HEK293 (cell line): ENCODE data around the gene EPHA4.

Experiments
- CTCF ChIA-PET: fragments of 350-600 bp; formaldehyde crosslinking; extraction: SDS; loops from one replicate; lab custom pipeline; 2021; ENCODE audit warnings: antibody characterized with exemption; lab: Yijun Ruan, JAX
- POLR2A ChIA-PET: fragments of 300-600 bp; formaldehyde crosslinking; extraction: SDS; loops from one replicate; lab custom pipeline; 2020; ENCODE audit warnings: antibody characterized with exemption, inconsistent platforms; lab: Yijun Ruan, JAX
- H3K27ac ChIP-seq: fragments of 200-500 bp; sonication (Bioruptor generic); 2 replicates; pipeline ENCODE4 v1.5.1; 2014; ENCODE audit warnings: low read depth, low read length, control low read depth, inconsistent platforms; ENCODE audit errors: extremely low read depth
- H3K36me3 ChIP-seq, 2 experiments: fragments of 200-500 bp in 1 of 2; sonication (Bioruptor generic) in 1 of 2; 1 replicate in 1 of 2; 2 replicates in 1 of 2; pipeline ENCODE4 v1.5.1; 2014 to 2017; ENCODE audit warnings: inconsistent platforms in 2 of 2, low read length in 2 of 2; ENCODE audit not compliant: control insufficient read depth in 2 of 2, insufficient read depth in 1 of 2
- H3K4me1 ChIP-seq: fragments of 200-500 bp; sonication (Bioruptor generic); 2 replicates; pipeline ENCODE4 v1.5.1; 2014; ENCODE audit warnings: mild to moderate bottlenecking, low read length, inconsistent platforms; ENCODE audit not compliant: control insufficient read depth, insufficient read depth
- H3K4me3 ChIP-seq: 2 replicates; pipeline ENCODE4 v1.5.1; 2011; ENCODE audit warnings: low read depth, mild to moderate bottlenecking, control low read depth, low read length, moderate library complexity
- H3K9me3 ChIP-seq: fragments of 200-500 bp; sonication (Bioruptor generic); 2 replicates; pipeline ENCODE4 v1.5.1; 2014; ENCODE audit warnings: low read depth, low read length, inconsistent platforms; ENCODE audit not compliant: control insufficient read depth, insufficient read depth
- AEBP2 ChIP-seq: fragments of 450-650 bp; formaldehyde crosslinking; IDR thresholded peaks from 2 replicates; pipeline ENCODE4 v1.5.1; 2016; ENCODE audit warnings: missing biosample characterization, missing genetic modification characterization, borderline replicate concordance
- CTCF ChIP-seq: fragments of 450-650 bp; formaldehyde crosslinking; IDR thresholded peaks from 2 replicates; pipeline ENCODE4 v1.5.1; 2016; ENCODE audit warnings: missing biosample characterization, missing genetic modification characterization
- IKZF3 ChIP-seq: fragments of 450-650 bp; IDR thresholded peaks from 2 replicates; pipeline ENCODE4 v1.5.0; 2018; ENCODE audit warnings: missing biosample characterization, mild to moderate bottlenecking, missing genetic modification characterization, moderate library complexity
- PBX3 ChIP-seq: sonication (generic); formaldehyde crosslinking; IDR thresholded peaks from 2 replicates; pipeline ENCODE4 v1.8.1; 2022; ENCODE audit warnings: mild to moderate bottlenecking, moderate library complexity, missing genetic modification reagents
- PRDM6 ChIP-seq: fragments of 450-650 bp; formaldehyde crosslinking; IDR thresholded peaks from 2 replicates; pipeline ENCODE4 v1.5.1; 2017; ENCODE audit warnings: missing biosample characterization, missing genetic modification characterization
- REPIN1 ChIP-seq: fragments of 450-650 bp; formaldehyde crosslinking; IDR thresholded peaks from 2 replicates; pipeline ENCODE4 v1.5.1; 2017; ENCODE audit warnings: missing biosample characterization, missing genetic modification characterization, low read depth
- SCRT2 ChIP-seq: fragments of 450-650 bp; formaldehyde crosslinking; IDR thresholded peaks from 2 replicates; pipeline ENCODE4 v1.5.1; 2016; ENCODE audit warnings: missing biosample characterization, missing genetic modification characterization
- SP3 ChIP-seq: fragments of 450-650 bp; formaldehyde crosslinking; IDR thresholded peaks from 2 replicates; pipeline ENCODE4 v1.5.1; 2016; ENCODE audit warnings: missing biosample characterization, missing genetic modification characterization
- SP7 ChIP-seq: fragments of 450-650 bp; formaldehyde crosslinking; IDR thresholded peaks from 2 replicates; pipeline ENCODE4 v1.5.1; 2016; ENCODE audit warnings: missing biosample characterization, missing genetic modification characterization
- ZBTB11 ChIP-seq: fragments of 450-650 bp; formaldehyde crosslinking; conservative IDR thresholded peaks from 2 replicates; pipeline ENCODE4 v1.5.1; 2016; ENCODE audit warnings: low read depth, missing biosample characterization, missing genetic modification characterization
- ZBTB48 ChIP-seq: fragments of 450-650 bp; formaldehyde crosslinking; IDR thresholded peaks from 2 replicates; pipeline ENCODE4 v1.5.1; 2016; ENCODE audit warnings: missing biosample characterization, missing genetic modification characterization
- ZFP69B ChIP-seq: fragments of 450-650 bp; formaldehyde crosslinking; IDR thresholded peaks from 2 replicates; pipeline ENCODE4 v1.5.1; 2016; ENCODE audit warnings: missing biosample characterization, missing genetic modification characterization
- ZNF266 ChIP-seq: fragments of 450-650 bp; formaldehyde crosslinking; IDR thresholded peaks from 2 replicates; pipeline ENCODE4 v1.5.1; 2016; ENCODE audit warnings: missing biosample characterization, missing genetic modification characterization, low read depth
- ZNF366 ChIP-seq: fragments of 450-650 bp; formaldehyde crosslinking; conservative IDR thresholded peaks from 2 replicates; pipeline ENCODE4 v1.5.1; 2016; ENCODE audit warnings: missing biosample characterization, missing genetic modification characterization
- ZNF394 ChIP-seq: fragments of 450-650 bp; formaldehyde crosslinking; IDR thresholded peaks from 2 replicates; pipeline ENCODE4 v1.5.1; 2016; ENCODE audit warnings: missing biosample characterization, missing genetic modification characterization, mild to moderate bottlenecking, moderate library complexity, borderline replicate concordance
- ZNF398 ChIP-seq: fragments of 450-650 bp; formaldehyde crosslinking; IDR thresholded peaks from 2 replicates; pipeline ENCODE4 v1.5.1; 2017; ENCODE audit warnings: missing biosample characterization, missing genetic modification characterization
- ZNF596 ChIP-seq: fragments of 450-650 bp; IDR thresholded peaks from 2 replicates; pipeline ENCODE4 v1.5.0; 2018; ENCODE audit warnings: missing biosample characterization, mild to moderate bottlenecking, missing genetic modification characterization, moderate library complexity
- ZNF639 ChIP-seq: fragments of 450-650 bp; formaldehyde crosslinking; IDR thresholded peaks from 2 replicates; pipeline ENCODE4 v1.5.1; 2016; ENCODE audit warnings: missing biosample characterization, missing genetic modification characterization
- ZNF670 ChIP-seq: fragments of 450-650 bp; formaldehyde crosslinking; IDR thresholded peaks from 2 replicates; pipeline ENCODE4 v1.5.1; 2016; ENCODE audit warnings: missing biosample characterization, missing genetic modification characterization, low read depth
- ZNF704 ChIP-seq: fragments of 450-650 bp; formaldehyde crosslinking; IDR thresholded peaks from 2 replicates; pipeline ENCODE4 v1.5.1; 2016; ENCODE audit warnings: missing biosample characterization, missing genetic modification characterization
- ZNF768 ChIP-seq: fragments of 450-650 bp; formaldehyde crosslinking; IDR thresholded peaks from 2 replicates; pipeline ENCODE4 v1.5.1; 2018; ENCODE audit warnings: missing biosample characterization, mild to moderate bottlenecking, missing genetic modification characterization
- ZXDB ChIP-seq: fragments of 450-650 bp; formaldehyde crosslinking; IDR thresholded peaks from 2 replicates; pipeline ENCODE4 v1.5.1; 2016; ENCODE audit warnings: missing biosample characterization, missing genetic modification characterization

EPHA4 gene

GRCh38 chr2:221570321-221570935, 1.7 kb downstream of the EPHA4 start:
- Histone ChIP-seq H3K27ac (peak overlapping the region; percentile 38; the same call in 1 of the 2 replicates), H3K36me3 (peaks cover 0 to 9% of the 10 kb centered on the region in 2 experiments; a peak in 2 of 3 replicates), H3K9me3 (no peaks in the 10 kb centered on the region), H3K4me3 (peak overlapping the region; percentile 85), H3K4me1 (peaks cover 23% of the 10 kb centered on the region)
- CTCF ChIA-PET, result no interaction called here
- POLR2A ChIA-PET, result no interaction called here
- 0 out of 2 replicates have a peak, but pooled peaks have one; percentile 30 for TF ChIP-seq IKZF3 (tag by site-specific recombination)
- no peak for TF ChIP-seq PRDM6 (tag by site-specific recombination)
- peak; percentile 23; the same call in 1 of the 2 replicates for TF ChIP-seq ZBTB48 (tag by site-specific recombination)
- TF ChIP-seq ZNF266 (tag by site-specific recombination), result no peak
- 0 out of 2 replicates have a peak, but pooled peaks have one; percentile 27 for TF ChIP-seq ZXDB (tag by site-specific recombination)
- TF ChIP-seq ZNF596 (tag by site-specific recombination), result 0 out of 2 replicates have a peak, but pooled peaks have one; percentile 25
- no peak for TF ChIP-seq ZNF704
- TF ChIP-seq REPIN1 (tag by site-specific recombination), result no peak
- no peak for TF ChIP-seq ZNF394 (tag by site-specific recombination)
- 0 out of 2 replicates have a peak, but pooled peaks have one; percentile 4 for TF ChIP-seq AEBP2 (tag by site-specific recombination)
- no peak for TF ChIP-seq ZNF639
- TF ChIP-seq SP3 (tag by site-specific recombination), result no peak
- no peak for TF ChIP-seq SP7 (tag by site-specific recombination)
- no peak for TF ChIP-seq ZBTB11
- TF ChIP-seq ZNF670 (tag by site-specific recombination), result no peak
- peak; percentile 92; the same call in 1 of the 2 replicates for TF ChIP-seq CTCF
- 0 out of 2 replicates have a peak, but pooled peaks have one; percentile 3 for TF ChIP-seq ZNF398 (tag by site-specific recombination)
- TF ChIP-seq ZNF768 (tag by site-specific recombination), result no peak
- TF ChIP-seq PBX3 (CRISPR knock-in tag), result no peak
- peak; percentile 100 for TF ChIP-seq ZNF366 (tag by site-specific recombination)
- TF ChIP-seq ZFP69B, result no peak
- 0 out of 2 replicates have a peak, but pooled peaks have one; percentile 45 for TF ChIP-seq SCRT2 (tag by site-specific recombination)
